CD4-positive, alpha-beta T cell (primary cell): ENCODE data around the gene ZSWIM2. TPM values are rescaled to one million over a fixed set of nuclear protein-coding genes. Genes with fewer than 3 reads are reported as not detected.
"Not testable (repeated sequence)": the region's sequence is repeated elsewhere in the genome, so short reads cannot be mapped to it uniquely, and the experiment has no call there.

Experiments
- ATAC-seq: fragments of 200-7000 bp; cut with Tn5 transposase; one replicate; pipeline ENCODE4 v1.10.0; 2022; ENCODE audit warnings: mild to moderate bottlenecking; ENCODE audit not compliant: poor library complexity
- CTCF ChIA-PET: fragments of 350-600 bp; sonication (Branson Sonifier 250); formaldehyde crosslinking; loops from one replicate; lab custom pipeline; 2021; ENCODE audit warnings: antibody characterized with exemption, inconsistent platforms; lab: Charles Lee
- POLR2A ChIA-PET: fragments of 350-600 bp; sonication (Branson Sonifier 250); formaldehyde crosslinking; loops from one replicate; lab custom pipeline; 2021; ENCODE audit warnings: antibody characterized with exemption, inconsistent platforms; lab: Charles Lee
- DNase-seq, 14 experiments: peaks; one replicate each; pipeline ENCODE4 v3.0.0-alpha.2; 2013 to 2020; ENCODE audit warnings: mixed read lengths in 2 of 14
- H3K27ac ChIP-seq, 2 donors: one replicate each; pipeline versions ENCODE4 v1.5.1 to v1.7.0; 2013; ENCODE audit warnings: low read length in 2 of 2, low read depth in 1 of 2, mild to moderate bottlenecking in 1 of 2
- H3K27me3 ChIP-seq, 2 experiments: 1 replicate in 1 of 2; 2 replicates in 1 of 2; pipeline versions ENCODE4 v1.6.1 to v1.7.0; 2013; ENCODE audit warnings: low read length in 2 of 2, control low read depth in 1 of 2, mild to moderate bottlenecking in 1 of 2, moderate library complexity in 1 of 2; ENCODE audit not compliant: insufficient read depth in 2 of 2, control insufficient read depth in 1 of 2
- H3K36me3 ChIP-seq: one replicate; pipeline ENCODE4 v1.6.1; 2013; ENCODE audit warnings: low read length, control low read depth; ENCODE audit not compliant: insufficient read depth
- H3K4me1 ChIP-seq: one replicate; pipeline ENCODE4 v1.6.1; 2013; ENCODE audit warnings: low read length, control low read depth; ENCODE audit not compliant: insufficient read depth
- H3K4me3 ChIP-seq: one replicate; pipeline ENCODE4 v1.5.1; 2013; ENCODE audit warnings: mild to moderate bottlenecking, low read length, moderate library complexity
- H3K9me3 ChIP-seq, 2 experiments: 1 replicate in 1 of 2; 2 replicates in 1 of 2; pipeline versions ENCODE4 v1.6.1 to v1.7.0; 2013; ENCODE audit warnings: low read length in 2 of 2, mild to moderate bottlenecking in 2 of 2, control low read depth in 1 of 2, moderate library complexity in 1 of 2; ENCODE audit not compliant: control insufficient read depth in 1 of 2, insufficient read depth in 1 of 2
- H3K27ac Mint-ChIP-seq: one replicate; pipeline ENCODE4 v1.8.0; 2020; ENCODE audit warnings: mixed read lengths
- H3K27me3 Mint-ChIP-seq: one replicate; pipeline ENCODE4 v1.8.0; 2021; ENCODE audit warnings: mixed read lengths
- H3K36me3 Mint-ChIP-seq: one replicate; pipeline ENCODE4 v1.8.0; 2021; ENCODE audit warnings: low read depth, mixed read lengths
- H3K4me1 Mint-ChIP-seq: one replicate; pipeline ENCODE4 v1.8.0; 2021; ENCODE audit warnings: low read depth, mixed read lengths
- H3K4me3 Mint-ChIP-seq: one replicate; pipeline ENCODE4 v1.8.0; 2020; ENCODE audit warnings: mild to moderate bottlenecking, mixed read lengths
- H3K9me3 Mint-ChIP-seq: one replicate; pipeline ENCODE4 v1.8.0; 2020; ENCODE audit warnings: mixed read lengths
- intact Hi-C, 2 experiments: fragments of 100-400 bp; cut with DNase I in 1 of 2; cut with micrococcal nuclease in 1 of 2; formaldehyde crosslinking; loops; one replicate each; pipeline versions ENCODE4 v1.15.1 to v1.9.0; 2023 to 2025; cut with DNase I, micrococcal nuclease
- total RNA-seq, 174 experiments: library from RNA in 2 of 174; stranded (reverse) in 2 of 174; gene quantifications; one replicate each; pipeline ENCODE4 v1.2.3 and lab custom pipeline; 2021 to 2026
- TF ChIP-seq, protein P1 (sequence below): fragments of 200-600 bp; IDR thresholded peaks from one replicate; pipeline ENCODE4 v1.8.0; 2022; ENCODE audit warnings: antibody characterized with exemption, mild to moderate bottlenecking

Gene ZSWIM2
- total RNA-seq, 2 experiments from 2014 or later: not detected

DNA sequence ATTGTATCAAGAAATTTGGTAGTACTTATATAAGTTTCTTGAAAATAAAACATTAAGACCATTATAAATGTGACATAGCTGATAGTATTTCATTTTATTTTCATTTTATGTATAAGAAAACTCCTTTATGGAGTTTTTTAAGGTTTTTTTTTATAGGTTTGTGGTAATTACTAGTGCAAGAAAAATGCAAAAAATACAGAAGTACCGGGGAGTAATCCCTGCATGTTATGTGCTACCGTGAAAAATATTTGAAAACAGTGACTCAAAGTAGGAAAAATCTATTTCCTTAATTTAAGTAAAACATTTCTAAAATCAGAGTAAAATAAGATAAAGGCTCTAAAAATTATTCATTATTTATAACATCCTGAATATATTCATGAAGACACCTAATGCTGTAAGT, 21.6 kb downstream of the ZSWIM2 start:
- DNase-seq: no peak
- H3K36me3 Mint-ChIP-seq: no peaks in the 10 kb centered on the region
- H3K9me3 Mint-ChIP-seq: peaks cover 3% of the 10 kb centered on the region
- Histone ChIP-seq H3K27me3 (no peaks in the 10 kb centered on the region), H3K4me3 (no peak overlapping the region), H3K27ac (no peak overlapping the region), H3K4me1 (no peaks in the 10 kb centered on the region), H3K9me3 (no peaks in the 10 kb centered on the region), H3K36me3 (no peaks in the 10 kb centered on the region)
- ChIA-PET POLR2A (no interaction called here), CTCF (no interaction called here)
- no peak for ATAC-seq
- H3K4me3 Mint-ChIP-seq: no peak overlapping the region
- intact Hi-C loops: no loop called here
- TF ChIP-seq, protein P1, sequence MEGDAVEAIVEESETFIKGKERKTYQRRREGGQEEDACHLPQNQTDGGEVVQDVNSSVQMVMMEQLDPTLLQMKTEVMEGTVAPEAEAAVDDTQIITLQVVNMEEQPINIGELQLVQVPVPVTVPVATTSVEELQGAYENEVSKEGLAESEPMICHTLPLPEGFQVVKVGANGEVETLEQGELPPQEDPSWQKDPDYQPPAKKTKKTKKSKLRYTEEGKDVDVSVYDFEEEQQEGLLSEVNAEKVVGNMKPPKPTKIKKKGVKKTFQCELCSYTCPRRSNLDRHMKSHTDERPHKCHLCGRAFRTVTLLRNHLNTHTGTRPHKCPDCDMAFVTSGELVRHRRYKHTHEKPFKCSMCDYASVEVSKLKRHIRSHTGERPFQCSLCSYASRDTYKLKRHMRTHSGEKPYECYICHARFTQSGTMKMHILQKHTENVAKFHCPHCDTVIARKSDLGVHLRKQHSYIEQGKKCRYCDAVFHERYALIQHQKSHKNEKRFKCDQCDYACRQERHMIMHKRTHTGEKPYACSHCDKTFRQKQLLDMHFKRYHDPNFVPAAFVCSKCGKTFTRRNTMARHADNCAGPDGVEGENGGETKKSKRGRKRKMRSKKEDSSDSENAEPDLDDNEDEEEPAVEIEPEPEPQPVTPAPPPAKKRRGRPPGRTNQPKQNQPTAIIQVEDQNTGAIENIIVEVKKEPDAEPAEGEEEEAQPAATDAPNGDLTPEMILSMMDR: no peak
- H3K27ac Mint-ChIP-seq: no peak overlapping the region
- no peaks in the 10 kb centered on the region for H3K4me1 Mint-ChIP-seq
- H3K27me3 Mint-ChIP-seq: no peaks in the 10 kb centered on the region

DNA sequence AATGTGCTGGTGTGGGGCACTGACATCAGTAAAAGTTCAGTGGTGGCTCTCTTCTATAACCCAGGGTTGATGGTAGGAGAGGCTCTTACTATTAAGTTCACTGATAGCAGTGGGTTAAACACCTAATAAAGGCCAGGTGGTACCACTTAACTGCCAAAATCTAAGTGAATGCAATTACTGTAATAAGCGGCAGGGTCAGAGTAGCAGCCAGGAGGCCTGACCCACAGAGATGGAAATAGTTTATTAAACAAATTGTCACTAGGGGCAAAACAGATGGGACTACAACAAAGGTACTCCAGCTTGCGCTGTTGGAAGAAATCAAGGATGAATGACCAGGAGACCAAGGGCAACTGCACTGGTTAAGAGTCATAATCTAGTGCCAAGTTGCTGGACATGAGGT, 26.6 kb downstream of the ZSWIM2 start:
- H3K9me3 ChIP-seq: no peaks in the 10 kb centered on the region
- H3K9me3 Mint-ChIP-seq: peaks cover 3% of the 10 kb centered on the region
- H3K27me3 Mint-ChIP-seq: no peaks in the 10 kb centered on the region
- no peaks in the 10 kb centered on the region for H3K4me1 ChIP-seq
- no peaks in the 10 kb centered on the region for H3K36me3 Mint-ChIP-seq
- ChIA-PET POLR2A (no interaction called here), CTCF (no interaction called here)
- no peak overlapping the region for H3K27ac Mint-ChIP-seq
- H3K4me1 Mint-ChIP-seq: no peaks in the 10 kb centered on the region
- H3K27ac ChIP-seq: no peak overlapping the region
- H3K4me3 ChIP-seq: no peak overlapping the region
- DNase-seq (no peak), ATAC-seq (no peak)
- intact Hi-C loops: no loop called here
- no peaks in the 10 kb centered on the region for H3K36me3 ChIP-seq
- no peaks in the 10 kb centered on the region for H3K27me3 ChIP-seq
- no peak overlapping the region for H3K4me3 Mint-ChIP-seq
- TF ChIP-seq, protein P1: no peak

DNA sequence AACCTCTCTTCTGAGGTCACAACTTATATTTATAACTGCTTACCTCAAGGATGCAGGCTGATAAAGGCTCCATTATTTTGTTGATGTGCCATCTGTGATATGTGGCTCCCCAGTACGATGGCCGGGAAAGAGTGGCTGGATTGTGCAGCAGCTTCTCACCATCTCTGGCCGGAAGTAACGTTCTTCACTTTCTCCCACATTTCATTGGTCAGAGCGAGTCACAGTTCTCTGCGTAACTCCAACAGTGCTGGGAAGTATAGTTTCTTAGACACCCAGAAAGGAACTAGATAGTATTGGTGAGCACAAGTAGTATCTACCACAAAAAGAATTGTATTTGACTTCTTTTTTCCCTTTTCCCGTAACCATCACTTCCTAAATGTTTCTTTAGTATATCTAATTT, 28.7 kb downstream of the ZSWIM2 start:
- Histone ChIP-seq H3K36me3 (no peaks in the 10 kb centered on the region), H3K4me3 (no peak overlapping the region), H3K9me3 (no peaks in the 10 kb centered on the region), H3K27ac (no peak overlapping the region), H3K27me3 (no peaks in the 10 kb centered on the region), H3K4me1 (no peaks in the 10 kb centered on the region)
- intact Hi-C loops: no loop called here
- Mint-ChIP-seq H3K27ac (no peak overlapping the region), H3K36me3 (no peaks in the 10 kb centered on the region), H3K4me1 (no peaks in the 10 kb centered on the region), H3K27me3 (no peaks in the 10 kb centered on the region), H3K4me3 (no peak overlapping the region), H3K9me3 (peaks cover 3% of the 10 kb centered on the region)
- no peak for ATAC-seq
- TF ChIP-seq, protein P1: no peak
- ChIA-PET POLR2A (no interaction called here), CTCF (no interaction called here)
- no peak for DNase-seq

DNA sequence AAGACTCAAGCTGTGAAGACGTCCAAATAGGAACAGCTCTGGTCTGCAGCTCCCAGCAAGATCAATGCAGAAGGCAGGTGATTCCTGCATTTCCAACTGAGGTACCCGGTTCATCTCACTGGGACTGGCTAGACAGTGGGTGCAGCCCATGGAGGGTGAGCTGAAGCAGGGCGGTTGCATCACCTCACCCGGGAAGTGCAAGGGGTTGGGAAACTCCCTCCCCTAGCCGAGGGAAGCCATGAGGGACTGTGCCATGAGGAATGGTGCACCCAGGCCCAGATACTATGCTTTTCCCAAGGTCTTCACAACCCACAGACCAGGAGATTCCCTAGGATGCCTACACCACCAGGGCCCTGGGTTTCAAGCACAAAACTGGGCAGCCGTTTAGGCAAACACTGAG, 37.2 kb downstream of the ZSWIM2 start:
- not testable (repeated sequence) for H3K36me3 Mint-ChIP-seq, H3K9me3 Mint-ChIP-seq

More for the DNA sequence above, 37.2 kb downstream of the ZSWIM2 start:
- H3K4me1 Mint-ChIP-seq, intact Hi-C loops, H3K27ac ChIP-seq, H3K4me3 ChIP-seq, POLR2A ChIA-PET, ATAC-seq, H3K27me3 Mint-ChIP-seq, H3K36me3 ChIP-seq, H3K4me3 Mint-ChIP-seq, H3K27me3 ChIP-seq, H3K27ac Mint-ChIP-seq, CTCF ChIA-PET, DNase-seq, H3K4me1 ChIP-seq, H3K9me3 ChIP-seq: not testable (repeated sequence)
